PC-3 (cell line): ENCODE results near the gene LONRF3.

Experiments used
- CTCF ChIP-seq: fragments of 300-600 bp; sonication (generic); conservative IDR thresholded peaks from 2 replicates; pipeline ENCODE4 v1.5.1; 2017; ENCODE audit warnings: antibody characterized with exemption, low read depth, mild to moderate bottlenecking, low read length
- EZH2phosphoT487 ChIP-seq: fragments of 300-600 bp; sonication (generic); IDR thresholded peaks from 2 replicates; pipeline ENCODE4 v1.6.1; 2018; ENCODE audit warnings: mild to moderate bottlenecking, antibody characterized with exemption, low read length, borderline replicate concordance

- TF ChIP-seq CTCF: no peak
- no peak for TF ChIP-seq EZH2phosphoT487
Measured at GRCh38 chrX:118963159-118963558, 11.3 kb upstream of the LONRF3 start.
